ENCODE results near the gene ENDOU. TPM values are rescaled to one million over a fixed set of nuclear protein-coding genes. Genes with fewer than 3 reads are reported as not detected.

Gene ENDOU
- polyA plus RNA-seq, 2 of the 4 experiments (the other 2 are of a cell fraction): not detected

DNA sequence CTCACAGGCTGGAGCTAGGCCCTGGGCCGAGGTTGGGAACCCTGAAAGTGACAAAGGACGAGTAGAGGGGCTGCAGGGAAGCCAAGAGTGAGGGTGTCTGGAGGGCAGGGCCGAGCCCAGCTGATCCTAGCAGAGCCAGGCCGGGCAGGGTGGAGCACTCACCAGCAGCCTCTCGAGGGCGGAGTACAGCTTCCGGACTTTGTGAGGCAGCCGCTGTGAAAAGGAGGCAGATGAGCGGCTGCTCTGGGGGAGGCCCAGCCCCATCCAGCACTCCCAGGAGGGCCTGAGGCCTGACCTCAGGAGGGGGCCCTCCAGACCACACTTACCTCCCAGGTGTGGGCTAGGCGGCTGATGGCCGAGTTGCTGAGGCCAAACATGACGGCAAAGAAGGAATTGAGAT, 14.7 kb upstream of the ENDOU start:
- ChIA-PET POLR2A (no interaction called here), CTCF (interaction anchor here (4.7 to 43.9 kb wide), 7 partner anchors 12 to 103 kb away, joined by 29 to 1399 read pairs (median 259); partner anchors contain the start of genes ENDOU, RAPGEF3 and SLC48A1)
- 63% methylated on average over 12 of the region's 12 CpGs for WGBS (ENCODE audit: missing lambda C conversion rate)
- no peak overlapping the region for H3K4me3 ChIP-seq
- no peak overlapping the region for H3K27ac ChIP-seq
- H3K4me2 ChIP-seq: no peak overlapping the region
- no peak for TF ChIP-seq HDAC2 (IDR thresholded peaks at IDR 0.05)
- no peak for TF ChIP-seq BHLHE40 (IDR thresholded peaks at IDR 0.05; ENCODE audit: low read depth, low read length)
- TF ChIP-seq HOXB5 (CRISPR knock-in tag; IDR thresholded peaks at IDR 0.05): no peak
- no peak for TF ChIP-seq JUN (IDR thresholded peaks at IDR 0.05)
- no peak for TF ChIP-seq TFCP2L1 (CRISPR knock-in tag; IDR thresholded peaks at IDR 0.05)
- TF ChIP-seq CHD4 (IDR thresholded peaks at IDR 0.05; ENCODE audit: borderline replicate concordance): no peak
- TF ChIP-seq CBX8 (IDR thresholded peaks at IDR 0.05): no peak
- TF ChIP-seq CTCF (IDR thresholded peaks at IDR 0.05): no peak
- no peak for TF ChIP-seq FOXS1 (CRISPR knock-in tag; IDR thresholded peaks at IDR 0.05)
- no peak for TF ChIP-seq ZNF302 (CRISPR knock-in tag; IDR thresholded peaks at IDR 0.05)
- H3K9me3 ChIP-seq: no peaks in the 10 kb centered on the region
- peaks cover 8% of the 10 kb centered on the region for H3K4me1 ChIP-seq
- FAIRE-seq (no peak), ATAC-seq (no peak; a peak in 1 of 6 replicates), DNase-seq (ENCODE audit: low read depth in 1 of 2, low spot score in 1 of 2) (no peak)

GRCh38 chr12:47739297-47739696, 14.0 kb upstream of the ENDOU start:
- TF ChIP-seq CHD2 (IDR thresholded peaks at IDR 0.05; ENCODE audit: low read length, partially characterized antibody) (no peak), TP53 (CRISPR knock-in tag; IDR thresholded peaks at IDR 0.05) (no peak), FOXS1 (CRISPR knock-in tag; IDR thresholded peaks at IDR 0.05) (no peak), RARB (CRISPR knock-in tag; IDR thresholded peaks at IDR 0.05) (no peak), HEYL (CRISPR knock-in tag; IDR thresholded peaks at IDR 0.05) (no peak), REST (IDR thresholded peaks at IDR 0.05) (no peak), EP300 (IDR thresholded peaks at IDR 0.05) (no peak), JUNB (IDR thresholded peaks at IDR 0.05) (no peak), EHMT2 (IDR thresholded peaks at IDR 0.05; ENCODE audit: low read depth) (no peak), RAD21 (conservative IDR thresholded peaks at IDR 0.05 in 1 of 2, IDR thresholded peaks at IDR 0.05 in 1 of 2) (no peak), ATOH8 (CRISPR knock-in tag; IDR thresholded peaks at IDR 0.05; ENCODE audit: low read depth) (no peak), KDM1A (IDR thresholded peaks at IDR 0.05; ENCODE audit: low read depth) (no peak), HOXB5 (CRISPR knock-in tag; IDR thresholded peaks at IDR 0.05) (no peak), POLR2AphosphoS2 (conservative IDR thresholded peaks at IDR 0.05; ENCODE audit: low read length) (no peak)
- DNase-seq (ENCODE audit: low read depth in 1 of 2, low spot score in 1 of 2) (no peak), ATAC-seq (no peak), FAIRE-seq (no peak)
- Histone ChIP-seq H3K4me2 (no peak overlapping the region), H3K4me3 (no peak overlapping the region), H3K9me3 (no peaks in the 10 kb centered on the region), H3K4me1 (peaks cover 8% of the 10 kb centered on the region), H3K27ac (no peak overlapping the region)
- CTCF ChIA-PET: interaction anchor here (7.4 to 43.9 kb wide), 6 partner anchors 12 to 104 kb away, joined by 147 to 1399 read pairs (median 298); partner anchors contain the start of genes ENDOU, RAPGEF3 and SLC48A1
- POLR2A ChIA-PET: no interaction called here
- 74% methylated on average over 3 of the region's 3 CpGs for WGBS (ENCODE audit: missing lambda C conversion rate)

Data from A549 (cell line).